NK-92 treated with Interleukin-12 subunit alpha and Interleukin-12 subunit beta, amount 100 ng/mL, for 24 hours (cell line): ENCODE measurements around the gene NXT1.
"Not testable (repeated sequence)": the region's sequence is repeated elsewhere in the genome, so short reads cannot be mapped to it uniquely, and the experiment has no call there.

ENCODE experiments used
- DNase-seq: peaks from one replicate; lab custom pipeline; 2025; lab: John Stamatoyannopoulos, UW

NXT1 gene

GRCh38 chr20:23331450-23332350 lies 18.9 kb upstream of the NXT1 start:
- no peak for DNase-seq

GRCh38 chr20:23332467-23332866 lies 18.1 kb upstream of the NXT1 start:
- no peak for DNase-seq

- peak; percentile 26 for DNase-seq
Observed at GRCh38 chr20:23334111-23334510, 16.5 kb upstream of the NXT1 start.

GRCh38 chr20:23335521-23335920 lies 15.1 kb upstream of the NXT1 start:
- DNase-seq: no peak

- DNase-seq: peak; percentile 66
Observed at GRCh38 chr20:23336476-23336875, 14.1 kb upstream of the NXT1 start.

- no peak for DNase-seq
Observed at GRCh38 chr20:23337312-23337711, 13.3 kb upstream of the NXT1 start.

- no peak for DNase-seq
Observed at GRCh38 chr20:23339986-23340385, 10.6 kb upstream of the NXT1 start.

GRCh38 chr20:23340524-23340923 lies 10.1 kb upstream of the NXT1 start:
- DNase-seq: peak; percentile 53

GRCh38 chr20:23341073-23341472 lies 9.5 kb upstream of the NXT1 start:
- DNase-seq: no peak

- DNase-seq: no peak
Observed at GRCh38 chr20:23343590-23343989, 7.0 kb upstream of the NXT1 start.

- DNase-seq: no peak
Observed at GRCh38 chr20:23344336-23344735, 6.3 kb upstream of the NXT1 start.

- DNase-seq: no peak
Observed at GRCh38 chr20:23346002-23346401, 4.6 kb upstream of the NXT1 start.

- no peak for DNase-seq
Observed at GRCh38 chr20:23347791-23348190, 2.8 kb upstream of the NXT1 start.

GRCh38 chr20:23348510-23348909 lies 2.1 kb upstream of the NXT1 start:
- not testable (repeated sequence) for DNase-seq

GRCh38 chr20:23349338-23350195 lies 1.0 kb upstream of the NXT1 start:
- DNase-seq: peak; percentile 87

GRCh38 chr20:23350904-23351838 lies 580 bp downstream of the NXT1 start:
- peak; percentile 54 for DNase-seq

GRCh38 chr20:23356203-23356602 lies 5.6 kb downstream of the NXT1 start:
- DNase-seq: no peak

- peak; percentile 100 for DNase-seq
Observed at GRCh38 chr20:23357767-23358562, 7.4 kb downstream of the NXT1 start.

GRCh38 chr20:23358563-23358906 lies 7.9 kb downstream of the NXT1 start:
- DNase-seq: no peak

- DNase-seq: no peak
Observed at GRCh38 chr20:23358923-23359593, 8.5 kb downstream of the NXT1 start.

GRCh38 chr20:23360531-23360930 lies 9.9 kb downstream of the NXT1 start:
- no peak for DNase-seq
